ENCODE results near the gene TMPRSS2. TPM values are rescaled to one million over a fixed set of nuclear protein-coding genes. Genes with fewer than 3 reads are reported as not detected.

TMPRSS2 gene
- total RNA-seq, 1 donor from 2014 or later = 0.84 TPM

DNA sequence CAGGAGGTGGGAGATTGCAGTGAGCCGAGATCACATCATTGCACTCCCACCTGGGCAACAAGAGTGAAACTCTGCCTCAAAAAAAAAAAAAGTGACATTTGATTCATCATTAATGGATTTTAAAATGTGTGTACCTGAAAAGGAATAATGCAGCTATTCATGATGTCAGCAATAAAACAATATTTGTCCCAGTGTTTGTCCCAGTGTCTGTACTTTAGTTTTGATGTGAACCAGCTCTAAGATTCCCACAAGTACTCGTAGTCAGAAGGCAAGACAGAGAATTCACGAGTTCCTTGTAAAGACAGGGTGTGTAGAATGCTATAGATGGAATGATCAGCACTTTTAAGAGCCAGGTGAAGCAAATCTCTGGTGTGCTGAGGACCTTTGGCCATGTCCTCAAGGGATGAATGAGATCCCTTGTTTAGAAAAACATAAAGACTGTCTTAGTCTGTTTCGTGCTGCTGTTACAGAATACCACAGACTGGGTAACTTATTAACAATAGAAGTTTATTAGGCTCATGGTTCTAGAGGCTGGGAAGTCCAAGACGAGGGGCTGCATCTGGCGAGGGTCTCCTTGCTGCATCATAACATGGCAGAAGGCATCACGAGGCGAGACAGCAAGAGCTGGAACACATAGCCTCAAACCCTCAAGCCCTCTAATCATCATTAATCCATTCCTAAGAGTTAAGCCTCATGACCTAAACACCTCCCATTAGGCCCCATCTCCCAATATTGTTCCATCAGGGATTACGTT, 12.0 kb upstream of the TMPRSS2 start:
- FAIRE-seq (no peak), DNase-seq (ENCODE audit: low read depth) (no peak)
- no peaks in the 10 kb centered on the region for H3K27me3 ChIP-seq (ENCODE audit: insufficient read depth, low read length)
- no peaks in the 10 kb centered on the region for H3K4me1 ChIP-seq (ENCODE audit: insufficient read depth, low read length)
- peaks cover 2% of the 10 kb centered on the region for H3K9me3 ChIP-seq (ENCODE audit: insufficient read depth, low read depth, low read length)
- H3K27ac ChIP-seq (ENCODE audit: low read depth, low read length) = no peak overlapping the region
- Mint-ChIP-seq H3K4me3 (ENCODE audit: unreplicated experiment) (no peak overlapping the region), H3K36me3 (ENCODE audit: low read depth, unreplicated experiment) (no peaks in the 10 kb centered on the region), H3K4me1 (ENCODE audit: low read depth, unreplicated experiment) (no peaks in the 10 kb centered on the region), H3K27me3 (ENCODE audit: low read depth, unreplicated experiment) (peaks cover 5% of the 10 kb centered on the region), H3K9me3 (ENCODE audit: unreplicated experiment) (peaks cover 7% of the 10 kb centered on the region), H3K27ac (ENCODE audit: unreplicated experiment) (no peak overlapping the region)
- no peaks in the 10 kb centered on the region for H3K36me3 ChIP-seq (ENCODE audit: insufficient read depth, low read length)
- H3K4me2 ChIP-seq (ENCODE audit: low read length) = no peak overlapping the region
- H3K4me3 ChIP-seq (ENCODE audit: insufficient read depth, low read depth, low read length) = no peak overlapping the region
- no peak overlapping the region for H3K9ac ChIP-seq (ENCODE audit: low read length)
- TF ChIP-seq CTCF (IDR thresholded peaks at IDR 0.05; ENCODE audit: insufficient read depth, low read depth, low read length) (no peak), EZH2 (IDR thresholded peaks at IDR 0.05; ENCODE audit: insufficient read depth, low read length) (no peak)
- no peaks in the 10 kb centered on the region for H4K20me1 ChIP-seq (ENCODE audit: insufficient read depth, low read length)
- no peaks in the 10 kb centered on the region for H3K79me2 ChIP-seq (ENCODE audit: insufficient read depth, low read length)
- no peak overlapping the region for H2AFZ ChIP-seq (ENCODE audit: low read depth, low read length)

DNA sequence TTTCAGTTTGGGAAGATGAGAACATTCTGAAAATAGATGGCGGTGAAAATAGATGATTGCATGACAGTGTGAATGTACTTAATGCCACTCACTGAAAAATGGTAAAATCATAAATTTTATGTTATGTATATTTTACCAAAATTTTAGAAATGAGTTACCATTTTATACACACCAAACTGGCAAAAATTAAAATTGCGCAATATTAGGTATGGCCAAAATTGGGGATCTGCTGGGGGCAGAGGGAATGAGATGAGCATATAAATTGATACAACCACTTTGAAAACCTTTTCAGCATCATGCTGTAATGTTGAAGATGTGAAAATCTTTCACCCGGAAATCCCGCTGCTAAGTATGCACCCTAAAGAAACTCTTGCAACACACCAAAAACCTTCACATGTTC, 10.8 kb upstream of the TMPRSS2 start:
- Histone ChIP-seq H4K20me1 (ENCODE audit: insufficient read depth, low read length) (no peaks in the 10 kb centered on the region), H3K79me2 (ENCODE audit: insufficient read depth, low read length) (no peaks in the 10 kb centered on the region), H3K36me3 (ENCODE audit: insufficient read depth, low read length) (no peaks in the 10 kb centered on the region), H3K9me3 (ENCODE audit: insufficient read depth, low read depth, low read length) (peaks cover 2% of the 10 kb centered on the region), H3K4me1 (ENCODE audit: insufficient read depth, low read length) (no peaks in the 10 kb centered on the region), H2AFZ (ENCODE audit: low read depth, low read length) (no peak overlapping the region), H3K27me3 (ENCODE audit: insufficient read depth, low read length) (no peaks in the 10 kb centered on the region), H3K4me2 (ENCODE audit: low read length) (no peak overlapping the region), H3K9ac (ENCODE audit: low read length) (no peak overlapping the region), H3K27ac (ENCODE audit: low read depth, low read length) (no peak overlapping the region), H3K4me3 (ENCODE audit: insufficient read depth, low read depth, low read length) (no peak overlapping the region)
- Mint-ChIP-seq H3K9me3 (ENCODE audit: unreplicated experiment) (peaks cover 9% of the 10 kb centered on the region), H3K4me1 (ENCODE audit: low read depth, unreplicated experiment) (no peaks in the 10 kb centered on the region), H3K4me3 (ENCODE audit: unreplicated experiment) (no peak overlapping the region), H3K27me3 (ENCODE audit: low read depth, unreplicated experiment) (peaks cover 4% of the 10 kb centered on the region), H3K36me3 (ENCODE audit: low read depth, unreplicated experiment) (no peaks in the 10 kb centered on the region), H3K27ac (ENCODE audit: unreplicated experiment) (no peak overlapping the region)
- FAIRE-seq = no peak
- no peak for TF ChIP-seq EZH2 (IDR thresholded peaks at IDR 0.05; ENCODE audit: insufficient read depth, low read length)
- TF ChIP-seq CTCF (IDR thresholded peaks at IDR 0.05; ENCODE audit: insufficient read depth, low read depth, low read length) = no peak
- no peak for DNase-seq (ENCODE audit: low read depth)

DNA sequence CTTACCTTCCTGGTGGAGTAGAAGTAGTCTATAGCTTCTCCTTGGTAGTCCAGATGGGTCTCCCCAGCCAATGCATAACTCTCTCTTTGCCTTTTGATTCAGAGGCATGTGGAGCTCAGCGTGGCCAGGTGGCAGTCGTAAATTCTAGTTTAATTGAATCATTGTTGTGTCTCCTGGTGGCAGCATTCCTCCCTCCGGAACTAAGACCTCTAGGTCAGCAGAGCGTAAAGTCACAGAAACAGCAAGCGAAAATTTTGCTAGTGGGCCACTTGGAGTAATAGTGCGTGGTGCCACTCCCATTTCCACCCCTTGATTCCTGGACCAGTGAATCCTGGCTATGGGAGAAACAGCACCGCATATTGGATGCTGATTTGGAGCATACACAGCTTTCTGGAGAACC, 3.9 kb upstream of the TMPRSS2 start:
- H3K4me1 ChIP-seq (ENCODE audit: insufficient read depth, low read length) = no peaks in the 10 kb centered on the region
- no peak overlapping the region for H3K27ac ChIP-seq (ENCODE audit: low read depth, low read length)
- H3K27me3 ChIP-seq (ENCODE audit: insufficient read depth, low read length) = peaks cover 32% of the 10 kb centered on the region
- no peaks in the 10 kb centered on the region for H3K36me3 Mint-ChIP-seq (ENCODE audit: low read depth, unreplicated experiment)
- peaks cover 2% of the 10 kb centered on the region for H3K9me3 ChIP-seq (ENCODE audit: insufficient read depth, low read depth, low read length)
- H3K9me3 Mint-ChIP-seq (ENCODE audit: unreplicated experiment) = peaks cover 7% of the 10 kb centered on the region
- H3K4me3 ChIP-seq (ENCODE audit: insufficient read depth, low read depth, low read length) = no peak overlapping the region
- H3K9ac ChIP-seq (ENCODE audit: low read length) = no peak overlapping the region
- no peak overlapping the region for H2AFZ ChIP-seq (ENCODE audit: low read depth, low read length)
- no peak for FAIRE-seq
- H3K27ac Mint-ChIP-seq (ENCODE audit: unreplicated experiment) = no peak overlapping the region
- no peaks in the 10 kb centered on the region for H4K20me1 ChIP-seq (ENCODE audit: insufficient read depth, low read length)
- no peaks in the 10 kb centered on the region for H3K36me3 ChIP-seq (ENCODE audit: insufficient read depth, low read length)
- no peaks in the 10 kb centered on the region for H3K4me1 Mint-ChIP-seq (ENCODE audit: low read depth, unreplicated experiment)
- peaks cover 41% of the 10 kb centered on the region for H3K27me3 Mint-ChIP-seq (ENCODE audit: low read depth, unreplicated experiment)
- no peak overlapping the region for H3K4me3 Mint-ChIP-seq (ENCODE audit: unreplicated experiment)
- DNase-seq (ENCODE audit: low read depth) = no peak
- TF ChIP-seq EZH2 (IDR thresholded peaks at IDR 0.05; ENCODE audit: insufficient read depth, low read length) = no peak
- no peak overlapping the region for H3K4me2 ChIP-seq (ENCODE audit: low read length)
- H3K79me2 ChIP-seq (ENCODE audit: insufficient read depth, low read length) = no peaks in the 10 kb centered on the region
